Vagina (tissue), 2 donors: Measurements from ENCODE around the gene IHH.

Experiments
- POLR2AphosphoS5 ChIP-seq, 2 donors: sonication (generic); formaldehyde crosslinking; IDR thresholded peaks; one replicate each; pipeline ENCODE4 v1.9.0; 2017; ENCODE audit warnings: antibody characterized with exemption in 2 of 2, mild to moderate bottlenecking in 2 of 2, low read depth in 1 of 2; ENCODE audit not compliant: insufficient read depth in 1 of 2
- TF ChIP-seq, protein P1 (sequence below), 3 experiments: fragments of 450-650 bp in 2 of 3; fragments of 200-600 bp in 1 of 3; sonication (generic) in 1 of 3; IDR thresholded peaks; one replicate each; pipeline ENCODE4 v1.5.1; 2017 to 2019; ENCODE audit warnings: antibody characterized with exemption in 3 of 3, mild to moderate bottlenecking in 2 of 3, moderate library complexity in 2 of 3

DNA sequence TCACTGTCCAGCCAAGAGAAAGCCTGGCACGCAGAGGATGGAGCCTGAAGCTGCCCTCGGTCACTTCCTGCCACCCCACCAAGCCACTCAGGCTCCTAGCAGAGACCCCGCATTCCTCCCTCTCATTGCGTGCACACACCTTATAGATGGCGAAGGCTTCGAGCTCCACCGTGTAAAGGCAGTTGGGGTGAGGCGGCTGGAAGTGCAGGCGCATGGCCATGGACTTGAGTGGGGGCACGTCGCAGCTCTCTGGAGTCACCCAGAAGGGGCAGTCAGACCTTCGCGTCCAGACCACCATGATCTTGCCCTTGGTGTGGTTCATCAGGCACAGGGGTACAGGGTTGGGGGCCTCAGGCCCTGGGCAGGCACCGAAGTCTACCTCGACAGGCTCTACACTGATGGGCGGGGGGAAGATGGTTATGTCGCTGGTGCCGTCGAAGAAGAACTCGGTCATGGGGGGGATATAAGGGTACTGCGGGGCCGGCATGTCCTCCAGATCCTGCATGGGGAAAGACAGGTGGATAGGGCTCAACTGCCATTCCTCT, 33.1 kb downstream of the IHH start:
- TF ChIP-seq, protein P1, sequence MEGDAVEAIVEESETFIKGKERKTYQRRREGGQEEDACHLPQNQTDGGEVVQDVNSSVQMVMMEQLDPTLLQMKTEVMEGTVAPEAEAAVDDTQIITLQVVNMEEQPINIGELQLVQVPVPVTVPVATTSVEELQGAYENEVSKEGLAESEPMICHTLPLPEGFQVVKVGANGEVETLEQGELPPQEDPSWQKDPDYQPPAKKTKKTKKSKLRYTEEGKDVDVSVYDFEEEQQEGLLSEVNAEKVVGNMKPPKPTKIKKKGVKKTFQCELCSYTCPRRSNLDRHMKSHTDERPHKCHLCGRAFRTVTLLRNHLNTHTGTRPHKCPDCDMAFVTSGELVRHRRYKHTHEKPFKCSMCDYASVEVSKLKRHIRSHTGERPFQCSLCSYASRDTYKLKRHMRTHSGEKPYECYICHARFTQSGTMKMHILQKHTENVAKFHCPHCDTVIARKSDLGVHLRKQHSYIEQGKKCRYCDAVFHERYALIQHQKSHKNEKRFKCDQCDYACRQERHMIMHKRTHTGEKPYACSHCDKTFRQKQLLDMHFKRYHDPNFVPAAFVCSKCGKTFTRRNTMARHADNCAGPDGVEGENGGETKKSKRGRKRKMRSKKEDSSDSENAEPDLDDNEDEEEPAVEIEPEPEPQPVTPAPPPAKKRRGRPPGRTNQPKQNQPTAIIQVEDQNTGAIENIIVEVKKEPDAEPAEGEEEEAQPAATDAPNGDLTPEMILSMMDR (IDR thresholded peaks at IDR 0.05), result no peak
- TF ChIP-seq POLR2AphosphoS5 (IDR thresholded peaks at IDR 0.05; ENCODE audit: insufficient read depth in 1 of 2, low read depth in 1 of 2), result no peak
